Gastrocnemius medialis (tissue), 4 donors: ENCODE data around the gene SLC16A8. TPM values are rescaled to one million over a fixed set of nuclear protein-coding genes. Genes with fewer than 3 reads are reported as not detected.

Experiments
- ATAC-seq, 2 donors: fragments of 150-250 bp; one replicate each; pipeline ENCODE4 v1.9.1; 2016
- DNase-seq, 2 donors: peaks; one replicate each; pipeline ENCODE4 v3.0.0-alpha.2; 2019
- H3K27ac ChIP-seq, 4 donors: fragments of 200-600 bp; sonication (generic); 1 replicate in 1 of 4; 2 replicates in 3 of 4; pipeline ENCODE4 v1.5.1; 2016 to 2018; ENCODE audit warnings: mild to moderate bottlenecking in 2 of 4, moderate library complexity in 1 of 4
- H3K27me3 ChIP-seq, 3 donors: fragments of 200-600 bp; sonication (generic) in 2 of 3; 1 replicate in 1 of 3; 2 replicates in 2 of 3; pipeline versions ENCODE4 v1.5.1 to v1.6.0; 2016 to 2019; ENCODE audit warnings: mild to moderate bottlenecking in 1 of 3, moderate library complexity in 1 of 3
- H3K36me3 ChIP-seq, 2 donors: fragments of 200-600 bp; sonication (generic) in 1 of 2; one replicate each; pipeline ENCODE4 v1.5.1; 2017 to 2018
- H3K4me1 ChIP-seq, 2 donors: fragments of 200-600 bp; sonication (generic) in 1 of 2; one replicate each; pipeline ENCODE4 v1.5.1; 2016 to 2017; ENCODE audit warnings: mild to moderate bottlenecking in 2 of 2
- H3K4me3 ChIP-seq, 4 donors: fragments of 200-600 bp; sonication (generic) in 3 of 4; 1 replicate in 1 of 4; 2 replicates in 3 of 4; pipeline ENCODE4 v1.5.1; 2016 to 2019; ENCODE audit warnings: mild to moderate bottlenecking in 2 of 4
- H3K9me3 ChIP-seq, 3 donors: fragments of 200-600 bp; sonication (generic) in 2 of 3; 1 replicate in 1 of 3; 2 replicates in 2 of 3; pipeline ENCODE4 v1.5.1; 2016 to 2019
- CTCF ChIP-seq, 5 experiments: fragments of 450-650 bp in 3 of 5; fragments of 200-600 bp in 2 of 5; sonication (generic) in 2 of 5; IDR thresholded peaks in 4 of 5; conservative IDR thresholded peaks in 1 of 5; 1 replicate in 4 of 5; 2 replicates in 1 of 5; pipeline ENCODE4 v1.5.1; 2016 to 2019; ENCODE audit warnings: antibody characterized with exemption in 5 of 5, mild to moderate bottlenecking in 3 of 5, moderate library complexity in 3 of 5
- POLR2A ChIP-seq, 2 donors: fragments of 450-650 bp; IDR thresholded peaks; one replicate each; pipeline ENCODE4 v1.6.1; 2017; ENCODE audit warnings: antibody characterized with exemption in 2 of 2, mild to moderate bottlenecking in 2 of 2, moderate library complexity in 2 of 2
- in situ Hi-C, 4 donors: fragments of 200-750 bp; cut with MboI; loops; one replicate each; pipeline versions ENCODE4 v1.15.0 to v1.8.0; 2017; ENCODE audit warnings: low sequenced_read_pairs in 4 of 4
- intact Hi-C: fragments of 100-400 bp; cut with DNase I; formaldehyde crosslinking; loops from one replicate; pipeline ENCODE4 v1.15.1; 2023; ENCODE audit warnings: low total_unique reads
- total RNA-seq, 4 donors: library from RNA; depleted of rRNA; stranded (reverse); fragments of >200 nt; gene quantifications; one replicate each; pipeline versions ENCODE4 v1.1.0 to v1.2.3, GENCODE V29; 2016

The SLC16A8 gene
- total RNA-seq, 4 donors from 2014 or later: 0.42 TPM; not detected in 3

- no peak overlapping the region for H3K4me3 ChIP-seq
- no peaks in the 10 kb centered on the region for H3K36me3 ChIP-seq
- H3K27ac ChIP-seq: no peak overlapping the region
- intact Hi-C loops: no loop called here
- in situ Hi-C loops: no loop called here
- TF ChIP-seq CTCF (IDR thresholded peaks at IDR 0.05 in 4 of 5, conservative IDR thresholded peaks at IDR 0.05 in 1 of 5) (no peak), POLR2A (IDR thresholded peaks at IDR 0.05) (no peak)
- H3K9me3 ChIP-seq: no peaks in the 10 kb centered on the region
- DNase-seq (no peak), ATAC-seq (no peak)
- H3K27me3 ChIP-seq: peaks cover 22 to 29% (median 23%) of the 10 kb centered on the region in 3 donors
- H3K4me1 ChIP-seq: peaks cover 5 to 12% of the 10 kb centered on the region in 2 donors
Measured at GRCh38 chr22:38086001-38086845, 2.2 kb upstream of the SLC16A8 start.

- Histone ChIP-seq H3K9me3 (no peaks in the 10 kb centered on the region), H3K36me3 (no peaks in the 10 kb centered on the region), H3K4me1 (peaks cover 11 to 15% of the 10 kb centered on the region in 2 donors), H3K27me3 (peaks cover 22 to 29% (median 23%) of the 10 kb centered on the region in 3 donors), H3K27ac (no peak overlapping the region), H3K4me3 (no peak overlapping the region)
- TF ChIP-seq CTCF (IDR thresholded peaks at IDR 0.05 in 4 of 5, conservative IDR thresholded peaks at IDR 0.05 in 1 of 5) (no peak), POLR2A (IDR thresholded peaks at IDR 0.05) (no peak)
- in situ Hi-C loops: no loop called here
- no peak for DNase-seq
- intact Hi-C loops: no loop called here
- no peak for ATAC-seq
Measured at GRCh38 chr22:38085501-38085900, 1.5 kb upstream of the SLC16A8 start.

GRCh38 chr22:38085056-38085455 is 1.1 kb upstream of the SLC16A8 start:
- Histone ChIP-seq H3K27me3 (peaks cover 22 to 29% (median 23%) of the 10 kb centered on the region in 3 donors), H3K4me1 (peaks cover 11 to 15% of the 10 kb centered on the region in 2 donors), H3K4me3 (no peak overlapping the region), H3K9me3 (no peaks in the 10 kb centered on the region), H3K36me3 (no peaks in the 10 kb centered on the region), H3K27ac (no peak overlapping the region)
- intact Hi-C loops: no loop called here
- TF ChIP-seq POLR2A (IDR thresholded peaks at IDR 0.05) (no peak), CTCF (IDR thresholded peaks at IDR 0.05 in 4 of 5, conservative IDR thresholded peaks at IDR 0.05 in 1 of 5) (no peak)
- DNase-seq: no peak
- ATAC-seq: no peak
- in situ Hi-C loops: no loop called here

- in situ Hi-C loops: no loop called here
- H3K27me3 ChIP-seq: peaks cover 15 to 20% (median 17%) of the 10 kb centered on the region in 3 donors
Measured at GRCh38 chr22:38082986-38083710, 836 bp downstream of the SLC16A8 start.

More at GRCh38 chr22:38082986-38083710, 836 bp downstream of the SLC16A8 start:
- no peaks in the 10 kb centered on the region for H3K36me3 ChIP-seq
- no peak overlapping the region for H3K27ac ChIP-seq
- no peak for TF ChIP-seq CTCF (IDR thresholded peaks at IDR 0.05 in 4 of 5, conservative IDR thresholded peaks at IDR 0.05 in 1 of 5)
- no peak for TF ChIP-seq POLR2A (IDR thresholded peaks at IDR 0.05)
- H3K4me1 ChIP-seq: peaks cover 11 to 15% of the 10 kb centered on the region in 2 donors
- ATAC-seq (no peak), DNase-seq (no peak)
- intact Hi-C loops: no loop called here
- H3K4me3 ChIP-seq: no peak overlapping the region
- H3K9me3 ChIP-seq: no peaks in the 10 kb centered on the region
